ENCODE data around the gene SPN.
"Not testable (repeated sequence)": the region's sequence is repeated elsewhere in the genome, so short reads cannot be mapped to it uniquely, and the experiment has no call there.

Gene SPN

GRCh38 chr16:29708917-29709600, 46.0 kb downstream of the SPN start:
- DNase-seq: no peak

GRCh38 chr16:29709657-29710056, 46.6 kb downstream of the SPN start:
- not testable (repeated sequence) for DNase-seq

- peak; percentile 17 for DNase-seq
Observed at GRCh38 chr16:29710227-29711219, 47.5 kb downstream of the SPN start.

- no peak for DNase-seq
Observed at GRCh38 chr16:29712809-29713208, 49.8 kb downstream of the SPN start.

GRCh38 chr16:29714396-29714795, 51.3 kb downstream of the SPN start:
- no peak for DNase-seq

- DNase-seq: no peak
Observed at GRCh38 chr16:29714972-29715371, 51.9 kb downstream of the SPN start.

GRCh38 chr16:29717113-29717512, 54.1 kb downstream of the SPN start:
- DNase-seq: no peak

GRCh38 chr16:29719063-29719462, 56.0 kb downstream of the SPN start:
- no peak for DNase-seq

Data from NCI-H1694 (cell line).